ENCODE measurements around the gene SLC5A8.

Gene SLC5A8, protein sequence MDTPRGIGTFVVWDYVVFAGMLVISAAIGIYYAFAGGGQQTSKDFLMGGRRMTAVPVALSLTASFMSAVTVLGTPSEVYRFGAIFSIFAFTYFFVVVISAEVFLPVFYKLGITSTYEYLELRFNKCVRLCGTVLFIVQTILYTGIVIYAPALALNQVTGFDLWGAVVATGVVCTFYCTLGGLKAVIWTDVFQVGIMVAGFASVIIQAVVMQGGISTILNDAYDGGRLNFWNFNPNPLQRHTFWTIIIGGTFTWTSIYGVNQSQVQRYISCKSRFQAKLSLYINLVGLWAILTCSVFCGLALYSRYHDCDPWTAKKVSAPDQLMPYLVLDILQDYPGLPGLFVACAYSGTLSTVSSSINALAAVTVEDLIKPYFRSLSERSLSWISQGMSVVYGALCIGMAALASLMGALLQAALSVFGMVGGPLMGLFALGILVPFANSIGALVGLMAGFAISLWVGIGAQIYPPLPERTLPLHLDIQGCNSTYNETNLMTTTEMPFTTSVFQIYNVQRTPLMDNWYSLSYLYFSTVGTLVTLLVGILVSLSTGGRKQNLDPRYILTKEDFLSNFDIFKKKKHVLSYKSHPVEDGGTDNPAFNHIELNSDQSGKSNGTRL

DNA sequence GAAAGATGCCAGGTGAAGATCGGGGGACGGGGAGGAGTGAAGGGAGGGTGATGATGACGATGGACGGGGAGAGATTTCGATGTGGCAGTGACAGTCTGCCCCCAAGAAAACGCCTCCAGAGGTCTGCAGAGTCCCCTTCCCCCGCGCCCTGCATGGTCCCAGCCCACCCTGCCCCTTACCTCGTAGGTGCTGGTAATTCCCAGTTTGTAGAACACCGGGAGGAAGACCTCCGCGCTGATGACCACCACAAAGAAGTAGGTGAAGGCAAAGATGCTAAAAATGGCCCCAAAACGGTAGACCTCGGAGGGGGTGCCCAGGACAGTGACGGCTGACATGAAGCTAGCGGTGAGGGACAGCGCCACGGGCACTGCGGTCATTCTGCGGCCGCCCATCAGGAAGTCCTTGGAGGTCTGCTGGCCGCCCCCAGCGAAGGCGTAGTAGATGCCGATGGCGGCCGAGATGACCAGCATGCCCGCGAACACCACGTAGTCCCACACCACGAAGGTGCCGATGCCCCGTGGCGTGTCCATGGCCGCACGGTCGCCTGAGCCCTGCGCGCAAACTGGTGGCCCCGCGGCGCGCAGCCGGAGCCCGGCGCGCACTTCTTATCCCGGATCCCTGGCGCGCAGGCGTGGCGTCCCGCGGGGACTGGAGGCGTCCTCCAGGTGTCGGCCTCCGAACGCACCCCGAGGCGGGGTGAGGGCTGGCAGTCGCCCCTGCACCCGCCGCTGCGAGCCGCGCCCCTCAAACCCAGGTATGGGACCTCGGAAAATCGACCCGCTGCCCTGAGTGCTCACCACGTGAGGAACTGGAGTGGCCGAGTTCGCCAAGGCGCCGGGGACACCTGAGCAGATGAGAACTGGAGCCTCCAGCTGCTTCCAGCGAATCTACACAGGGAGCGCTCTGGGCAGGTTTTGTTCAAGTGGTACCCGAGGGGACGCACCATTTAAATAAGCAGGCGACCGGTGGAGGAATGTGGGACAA is at the start of gene SLC5A8:
Gene SLC5A8 (minus strand): TSS at position 920 of the 984 bp plus-strand sequence. CDS start 390 bp downstream, at position 530.
- no peaks in the 10 kb centered on the region for H3K79me2 ChIP-seq (ENCODE audit: insufficient read depth, low read depth)
- no peak within 1 kb of the TSS for H3K27ac ChIP-seq
- no peaks in the 10 kb centered on the region for H3K36me3 ChIP-seq (ENCODE audit: insufficient read depth)
- H3K4me3 ChIP-seq (IDR thresholded peaks at IDR 0.05; ENCODE audit: insufficient read depth, low read depth, low read length) = no peak within 1 kb of the TSS
- TF ChIP-seq, protein P1, sequence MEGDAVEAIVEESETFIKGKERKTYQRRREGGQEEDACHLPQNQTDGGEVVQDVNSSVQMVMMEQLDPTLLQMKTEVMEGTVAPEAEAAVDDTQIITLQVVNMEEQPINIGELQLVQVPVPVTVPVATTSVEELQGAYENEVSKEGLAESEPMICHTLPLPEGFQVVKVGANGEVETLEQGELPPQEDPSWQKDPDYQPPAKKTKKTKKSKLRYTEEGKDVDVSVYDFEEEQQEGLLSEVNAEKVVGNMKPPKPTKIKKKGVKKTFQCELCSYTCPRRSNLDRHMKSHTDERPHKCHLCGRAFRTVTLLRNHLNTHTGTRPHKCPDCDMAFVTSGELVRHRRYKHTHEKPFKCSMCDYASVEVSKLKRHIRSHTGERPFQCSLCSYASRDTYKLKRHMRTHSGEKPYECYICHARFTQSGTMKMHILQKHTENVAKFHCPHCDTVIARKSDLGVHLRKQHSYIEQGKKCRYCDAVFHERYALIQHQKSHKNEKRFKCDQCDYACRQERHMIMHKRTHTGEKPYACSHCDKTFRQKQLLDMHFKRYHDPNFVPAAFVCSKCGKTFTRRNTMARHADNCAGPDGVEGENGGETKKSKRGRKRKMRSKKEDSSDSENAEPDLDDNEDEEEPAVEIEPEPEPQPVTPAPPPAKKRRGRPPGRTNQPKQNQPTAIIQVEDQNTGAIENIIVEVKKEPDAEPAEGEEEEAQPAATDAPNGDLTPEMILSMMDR (conservative IDR thresholded peaks at IDR 0.05; ENCODE audit: low read depth, low read length) = no peak
- H3K9ac ChIP-seq = no peak within 1 kb of the TSS
- H3K4me1 ChIP-seq (ENCODE audit: low read depth, poor library complexity, severe bottlenecking) = no peaks in the 10 kb centered on the region
- H3K27me3 ChIP-seq (ENCODE audit: insufficient read depth, low read depth) = no peaks in the 10 kb centered on the region
- no peaks in the 10 kb centered on the region for H4K20me1 ChIP-seq (ENCODE audit: insufficient read depth)
- H2AFZ ChIP-seq (ENCODE audit: low read depth) = no peak within 1 kb of the TSS
- H3K4me2 ChIP-seq = no peak within 1 kb of the TSS

GRCh38 chr12:101257357-101257756 is 47.3 kb upstream of the SLC5A8 start:
- no peaks in the 10 kb centered on the region for H4K20me1 ChIP-seq (ENCODE audit: insufficient read depth)
- no peak overlapping the region for H3K4me3 ChIP-seq (IDR thresholded peaks at IDR 0.05; ENCODE audit: insufficient read depth, low read depth, low read length)
- no peak overlapping the region for H2AFZ ChIP-seq (ENCODE audit: low read depth)
- no peaks in the 10 kb centered on the region for H3K4me1 ChIP-seq (ENCODE audit: low read depth, poor library complexity, severe bottlenecking)
- H3K27me3 ChIP-seq (ENCODE audit: insufficient read depth, low read depth) = no peaks in the 10 kb centered on the region
- H3K79me2 ChIP-seq (ENCODE audit: insufficient read depth, low read depth) = no peaks in the 10 kb centered on the region
- no peak overlapping the region for H3K9ac ChIP-seq
- H3K4me2 ChIP-seq = no peak overlapping the region
- TF ChIP-seq, protein P1 (conservative IDR thresholded peaks at IDR 0.05; ENCODE audit: low read depth, low read length) = no peak
- no peak overlapping the region for H3K27ac ChIP-seq
- no peaks in the 10 kb centered on the region for H3K36me3 ChIP-seq (ENCODE audit: insufficient read depth)

DNA sequence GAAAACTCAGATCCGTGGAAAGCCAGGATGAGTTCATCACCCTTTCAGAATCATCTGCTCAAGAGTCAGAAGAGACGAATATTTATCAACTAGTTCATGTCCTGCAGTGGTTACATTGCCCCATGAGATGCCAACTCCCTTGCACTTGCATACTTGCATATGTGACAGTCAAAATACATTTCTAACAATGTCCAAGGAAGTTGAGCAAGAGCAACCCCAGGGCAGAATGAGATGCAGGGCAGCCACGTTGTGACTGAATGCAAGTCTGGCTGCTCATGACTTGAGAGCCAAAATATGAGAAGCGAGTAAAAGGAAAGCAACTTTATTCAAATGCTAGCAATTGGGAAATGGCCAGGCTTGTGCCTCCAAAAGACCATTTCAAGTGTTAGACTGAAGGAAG is 46.2 kb upstream of the SLC5A8 start:
- Histone ChIP-seq H3K4me2 (no peak overlapping the region), H3K27ac (no peak overlapping the region), H3K79me2 (ENCODE audit: insufficient read depth, low read depth) (no peaks in the 10 kb centered on the region), H3K27me3 (ENCODE audit: insufficient read depth, low read depth) (no peaks in the 10 kb centered on the region), H3K9ac (no peak overlapping the region), H2AFZ (ENCODE audit: low read depth) (no peak overlapping the region), H4K20me1 (ENCODE audit: insufficient read depth) (no peaks in the 10 kb centered on the region), H3K4me1 (ENCODE audit: low read depth, poor library complexity, severe bottlenecking) (no peaks in the 10 kb centered on the region), H3K36me3 (ENCODE audit: insufficient read depth) (no peaks in the 10 kb centered on the region), H3K4me3 (IDR thresholded peaks at IDR 0.05; ENCODE audit: insufficient read depth, low read depth, low read length) (no peak overlapping the region)
- TF ChIP-seq, protein P1 (conservative IDR thresholded peaks at IDR 0.05; ENCODE audit: low read depth, low read length) = no peak

DNA sequence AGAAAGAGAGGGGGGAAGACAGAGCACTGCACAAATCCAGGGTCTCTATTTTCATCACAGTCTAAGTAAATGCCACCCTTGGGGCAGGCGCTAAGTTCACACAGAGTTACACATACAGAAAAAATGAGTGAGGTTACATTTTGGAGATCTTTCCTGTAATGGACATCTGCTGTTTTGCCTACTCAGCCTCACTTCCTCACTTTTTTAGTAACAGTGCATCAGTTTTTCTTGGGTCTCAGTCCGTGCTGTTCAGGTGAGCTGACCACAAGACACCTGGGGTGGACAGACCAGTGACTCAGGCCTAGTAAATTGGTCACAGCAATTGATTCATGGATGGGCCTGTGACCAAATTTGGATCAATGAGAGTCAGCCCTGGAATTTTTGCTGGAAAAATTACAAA is 33.6 kb upstream of the SLC5A8 start:
- Histone ChIP-seq H3K36me3 (ENCODE audit: insufficient read depth) (no peaks in the 10 kb centered on the region), H3K4me2 (no peak overlapping the region), H3K79me2 (ENCODE audit: insufficient read depth, low read depth) (no peaks in the 10 kb centered on the region), H2AFZ (ENCODE audit: low read depth) (no peak overlapping the region), H3K27ac (no peak overlapping the region), H4K20me1 (ENCODE audit: insufficient read depth) (no peaks in the 10 kb centered on the region), H3K4me3 (IDR thresholded peaks at IDR 0.05; ENCODE audit: insufficient read depth, low read depth, low read length) (no peak overlapping the region), H3K4me1 (ENCODE audit: low read depth, poor library complexity, severe bottlenecking) (no peaks in the 10 kb centered on the region), H3K27me3 (ENCODE audit: insufficient read depth, low read depth) (no peaks in the 10 kb centered on the region), H3K9ac (no peak overlapping the region)
- TF ChIP-seq, protein P1 (conservative IDR thresholded peaks at IDR 0.05; ENCODE audit: low read depth, low read length) = no peak
